ENCODE results near the gene GPATCH8.

DNA sequence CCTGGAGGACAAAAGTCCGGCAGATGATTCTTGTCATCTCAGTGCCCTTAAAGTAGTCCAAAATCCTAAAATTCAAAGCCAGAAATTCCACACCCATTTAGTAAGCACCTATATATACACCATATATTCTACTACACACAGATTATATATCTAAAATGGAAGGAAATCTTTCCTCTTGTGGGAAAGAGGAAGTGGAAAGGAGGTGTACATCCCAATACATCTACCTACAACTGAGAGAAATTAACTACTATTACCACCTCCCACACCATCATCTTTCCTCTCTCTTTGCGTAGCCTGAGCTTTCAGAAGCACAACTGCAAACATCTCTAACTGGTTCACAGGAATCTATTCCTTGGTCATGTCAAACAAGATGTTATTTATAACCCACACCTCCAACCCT lies 108.4 kb downstream of the GPATCH8 start:
- TF ChIP-seq POLR2A (IDR thresholded peaks at IDR 0.05; ENCODE audit: low read length) (no peak), GATA1 (IDR thresholded peaks at IDR 0.05; ENCODE audit: low read depth, low read length) (no peak)
